HepG2 (cell line): ENCODE measurements around the gene MACROD2. TPM values are rescaled to one million over a fixed set of nuclear protein-coding genes. Genes with fewer than 3 reads are reported as not detected.

Experiments
- ATAC-seq: fragments of 200-7000 bp; cut with Tn5 transposase; 3 replicates; pipeline ENCODE4 v1.9.1; 2020; ENCODE audit warnings: mild to moderate bottlenecking, moderate library complexity
- BruUV-seq: library from RNA; stranded (reverse); fragments of 400-500 nt; replicated peaks from 2 replicates; lab custom pipeline; 2021; lab: Mats Ljungman, UMichigan
- CTCF ChIA-PET: fragments of 300-600 bp; formaldehyde crosslinking; extraction: SDS; loops from one replicate; lab custom pipeline; 2021; ENCODE audit warnings: low total read pairs, inconsistent platforms, low intra/inter-chr PET ratio; lab: Yijun Ruan, JAX
- POLR2A ChIA-PET: fragments of 350-600 bp; sonication (Branson Sonifier 250); formaldehyde crosslinking; loops from one replicate; lab custom pipeline; 2020; ENCODE audit warnings: antibody characterized with exemption, inconsistent platforms; lab: Yijun Ruan, JAX
- DNase-seq: peaks from one replicate; pipeline ENCODE4 v3.0.0-alpha.2; 2015; ENCODE audit warnings: low spot score
- FAIRE-seq: peaks from 3 replicates; lab custom pipeline; 2011; peaks lifted over from hg19 to GRCh38; lab: Jason Lieb, UNC
- H2AFZ ChIP-seq: one replicate; pipeline ENCODE4 v1.6.1; 2011; ENCODE audit warnings: low read length, inconsistent platforms
- H3K27ac ChIP-seq: fragments of 300-600 bp; 3 replicates; pipeline ENCODE4 v1.8.0; 2011; ENCODE audit warnings: mixed run types, mild to moderate bottlenecking, mixed read lengths, low read length, inconsistent platforms; ENCODE audit not compliant: insufficient read depth; ENCODE audit errors: extremely low read length
- H3K27me3 ChIP-seq, 2 experiments: fragments of 200-600 bp in 1 of 2; 2 replicates in 1 of 2; 3 replicates in 1 of 2; pipeline versions ENCODE4 v1.6.0 to v1.8.0; 2011; ENCODE audit warnings: low read length in 2 of 2, mild to moderate bottlenecking in 2 of 2, moderate library complexity in 2 of 2, inconsistent platforms in 1 of 2; ENCODE audit not compliant: insufficient read depth in 2 of 2, control insufficient read depth in 1 of 2
- H3K36me3 ChIP-seq, 2 experiments: fragments of 200-600 bp in 1 of 2; replicated peaks in 1 of 2; 2 replicates in 1 of 2; 3 replicates in 1 of 2; pipeline versions ENCODE4 v1.5.1 to v1.8.0; 2011; ENCODE audit warnings: low read length in 2 of 2, inconsistent platforms in 1 of 2; ENCODE audit not compliant: insufficient read depth in 2 of 2, control insufficient read depth in 1 of 2
- H3K4me1 ChIP-seq: 2 replicates; pipeline ENCODE4 v1.5.1; 2012; ENCODE audit warnings: low read length, inconsistent platforms; ENCODE audit not compliant: insufficient read depth
- H3K4me2 ChIP-seq: 2 replicates; pipeline ENCODE4 v1.6.0; 2011; ENCODE audit warnings: low read depth, low read length, inconsistent platforms
- H3K4me3 ChIP-seq, 3 experiments: fragments of 200-600 bp in 1 of 3; sonication (generic), shearing (Covaris generic) in 1 of 3; replicated peaks in 1 of 3; 2 replicates each; pipeline ENCODE4 v1.5.1; 2011 to 2016; ENCODE audit warnings: low read length in 3 of 3, inconsistent platforms in 2 of 3, low read depth in 2 of 3, mild to moderate bottlenecking in 2 of 3, control low read depth in 1 of 3, mixed read lengths in 1 of 3; ENCODE audit not compliant: insufficient read depth in 1 of 3
- H3K79me2 ChIP-seq: one replicate; pipeline ENCODE4 v1.6.1; 2011; ENCODE audit warnings: low read length, inconsistent platforms; ENCODE audit not compliant: insufficient read depth
- H3K9ac ChIP-seq: 2 replicates; pipeline ENCODE4 v1.6.0; 2011; ENCODE audit warnings: mild to moderate bottlenecking, low read depth, low read length, inconsistent platforms; ENCODE audit not compliant: insufficient read depth
- H3K9me3 ChIP-seq: 2 replicates; pipeline ENCODE4 v1.5.1; 2012; ENCODE audit warnings: mild to moderate bottlenecking, low read length
- H4K20me1 ChIP-seq: 2 replicates; pipeline ENCODE4 v1.6.0; 2011; ENCODE audit warnings: inconsistent platforms, mild to moderate bottlenecking, low read length, moderate library complexity; ENCODE audit not compliant: insufficient read depth
- GABPB1 ChIP-seq: IDR thresholded peaks from 2 replicates; pipeline ENCODE4 v1.6.1; 2016; ENCODE audit warnings: mild to moderate bottlenecking, missing genetic modification reagents, moderate library complexity, missing compliant biosample characterization
- KIAA2018 ChIP-seq: sonication (generic); formaldehyde crosslinking; IDR thresholded peaks from 2 replicates; pipeline ENCODE4 v1.5.0; 2020; ENCODE audit warnings: mild to moderate bottlenecking, missing genetic modification reagents, borderline replicate concordance
- NFE2L2 ChIP-seq: fragments of 150-350 bp; IDR thresholded peaks from 2 replicates; pipeline ENCODE4 v1.6.1; 2014; ENCODE audit warnings: low read length
- SNAPC5 ChIP-seq: sonication (generic); formaldehyde crosslinking; IDR thresholded peaks from 2 replicates; pipeline ENCODE4 v1.8.1; 2023; ENCODE audit warnings: mild to moderate bottlenecking, missing genetic modification reagents, borderline replicate concordance
- ZBED4 ChIP-seq: sonication (generic); formaldehyde crosslinking; IDR thresholded peaks from 2 replicates; pipeline ENCODE4 v1.4.0; 2020; ENCODE audit warnings: missing genetic modification reagents, borderline replicate concordance
- ZBTB7A ChIP-seq: sonication (generic); formaldehyde crosslinking; IDR thresholded peaks from 2 replicates; pipeline ENCODE4 v1.8.0; 2022; ENCODE audit warnings: mild to moderate bottlenecking, missing genetic modification reagents
- ZFP41 ChIP-seq: sonication (generic); formaldehyde crosslinking; IDR thresholded peaks from 2 replicates; pipeline ENCODE4 v1.4.0; 2020; ENCODE audit warnings: mild to moderate bottlenecking, missing genetic modification reagents, borderline replicate concordance
- ZNF180 ChIP-seq: sonication (generic); formaldehyde crosslinking; IDR thresholded peaks from 2 replicates; pipeline ENCODE4 v1.4.0; 2020; ENCODE audit warnings: low read depth, missing genetic modification reagents, borderline replicate concordance
- ZNF564 ChIP-seq: sonication (generic); formaldehyde crosslinking; IDR thresholded peaks from 2 replicates; pipeline ENCODE4 v1.8.1; 2023; ENCODE audit warnings: mild to moderate bottlenecking, missing genetic modification reagents
- ZNF761 ChIP-seq: sonication (generic); formaldehyde crosslinking; conservative IDR thresholded peaks from 2 replicates; pipeline ENCODE4 v1.4.0; 2020; ENCODE audit warnings: mild to moderate bottlenecking, missing genetic modification reagents
- ZSCAN5A ChIP-seq: sonication (generic); formaldehyde crosslinking; IDR thresholded peaks from 2 replicates; pipeline ENCODE4 v1.8.0; 2022; ENCODE audit warnings: mild to moderate bottlenecking, missing genetic modification reagents, borderline replicate concordance
- WGBS: methylation state at CpG from one replicate; pipeline ENCODE4 v1.1.6; 2017; ENCODE audit warnings: low lambda C conversion rate; 5-methylcytosine and 5-hydroxymethylcytosine counted together
- in situ Hi-C: cut with HindIII; loops from 2 replicates; pipeline ENCODE4 v1.10.0; 2017; ENCODE audit warnings: low pct_unique_long_range_greater_than_20kb; ENCODE audit not compliant: extremely low pct_ligation_motif_present
- intact Hi-C: fragments of 100-400 bp; cut with micrococcal nuclease; formaldehyde crosslinking; loops from one replicate; pipeline ENCODE4 v1.10.0; 2022; ENCODE audit not compliant: unreplicated experiment
- polyA plus RNA-seq, 8 experiments: library from polyadenylated mRNA; depleted of rRNA in 3 of 8; stranded (reverse) in 7 of 8; unstranded in 1 of 8; fragments of >200 nt; fragmentation: Illumina TruSeq in 4 of 8; extraction: Trizol in 4 of 8; gene quantifications; 2 replicates each; pipeline versions ENCODE4 v1.2.1 to v1.2.3, GENCODE V29; 2011 to 2016; ENCODE audit warnings: low read depth in 4 of 8, missing spikeins in 1 of 8, mixed read lengths in 1 of 8; ENCODE audit not compliant: insufficient read depth in 1 of 8
- total RNA-seq, 5 experiments: library from RNA; depleted of rRNA; stranded (reverse); fragments of >200 nt; fragmentation: Illumina TruSeq; extraction: Trizol; gene quantifications; 2 replicates each; pipeline ENCODE4 v1.2.3, GENCODE V29; 2016; ENCODE audit warnings: low read depth in 1 of 5

MACROD2 gene
- total and polyA plus RNA-seq, 2 of the 13 experiments (the other 11 are each of a cell fraction or from before 2014, with no cell fraction given): 0.13 to 0.51 TPM

GRCh38 chr20:14522595-14522994 is 527.3 kb downstream of the MACROD2 start:
- no peaks in the 10 kb centered on the region for H3K79me2 ChIP-seq
- H3K9ac ChIP-seq: no peak overlapping the region
- no peak for FAIRE-seq
- H3K9me3 ChIP-seq: no peaks in the 10 kb centered on the region
- H3K27me3 ChIP-seq: no peaks in the 10 kb centered on the region
- 27% methylated on average over 5 of the region's 5 CpGs for WGBS
- ChIA-PET POLR2A (no interaction called here), CTCF (no interaction called here)
- H3K36me3 ChIP-seq: no peaks in the 10 kb centered on the region
- no TSS peak for BruUV-seq
- H2AFZ ChIP-seq: no peak overlapping the region
- H3K4me3 ChIP-seq: no peak overlapping the region
- DNase-seq: no peak
- H3K4me2 ChIP-seq: no peak overlapping the region
- no peaks in the 10 kb centered on the region for H3K4me1 ChIP-seq
- intact Hi-C loops (no loop called here), in situ Hi-C loops (no loop called here)
- H3K27ac ChIP-seq: no peak overlapping the region
- H4K20me1 ChIP-seq: no peaks in the 10 kb centered on the region
- ATAC-seq: no peak
- TF ChIP-seq NFE2L2: no peak
- no peak for TF ChIP-seq ZFP41 (CRISPR knock-in tag)
- TF ChIP-seq ZSCAN5A (CRISPR knock-in tag): no peak
- no peak for TF ChIP-seq GABPB1
- no peak for TF ChIP-seq ZBED4
- no peak for TF ChIP-seq ZNF180 (CRISPR knock-in tag)
- TF ChIP-seq SNAPC5: no peak
- TF ChIP-seq ZNF564 (CRISPR knock-in tag): no peak
- TF ChIP-seq KIAA2018: no peak
- TF ChIP-seq ZNF761: no peak
- TF ChIP-seq ZBTB7A (CRISPR knock-in tag): no peak
